Measurements from ENCODE around the gene ZNRF4.
"Not testable (repeated sequence)": the region's sequence is repeated elsewhere in the genome, so short reads cannot be mapped to it uniquely, and the experiment has no call there.

ZNRF4 gene, protein sequence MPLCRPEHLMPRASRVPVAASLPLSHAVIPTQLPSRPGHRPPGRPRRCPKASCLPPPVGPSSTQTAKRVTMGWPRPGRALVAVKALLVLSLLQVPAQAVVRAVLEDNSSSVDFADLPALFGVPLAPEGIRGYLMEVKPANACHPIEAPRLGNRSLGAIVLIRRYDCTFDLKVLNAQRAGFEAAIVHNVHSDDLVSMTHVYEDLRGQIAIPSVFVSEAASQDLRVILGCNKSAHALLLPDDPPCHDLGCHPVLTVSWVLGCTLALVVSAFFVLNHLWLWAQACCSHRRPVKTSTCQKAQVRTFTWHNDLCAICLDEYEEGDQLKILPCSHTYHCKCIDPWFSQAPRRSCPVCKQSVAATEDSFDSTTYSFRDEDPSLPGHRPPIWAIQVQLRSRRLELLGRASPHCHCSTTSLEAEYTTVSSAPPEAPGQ

DNA sequence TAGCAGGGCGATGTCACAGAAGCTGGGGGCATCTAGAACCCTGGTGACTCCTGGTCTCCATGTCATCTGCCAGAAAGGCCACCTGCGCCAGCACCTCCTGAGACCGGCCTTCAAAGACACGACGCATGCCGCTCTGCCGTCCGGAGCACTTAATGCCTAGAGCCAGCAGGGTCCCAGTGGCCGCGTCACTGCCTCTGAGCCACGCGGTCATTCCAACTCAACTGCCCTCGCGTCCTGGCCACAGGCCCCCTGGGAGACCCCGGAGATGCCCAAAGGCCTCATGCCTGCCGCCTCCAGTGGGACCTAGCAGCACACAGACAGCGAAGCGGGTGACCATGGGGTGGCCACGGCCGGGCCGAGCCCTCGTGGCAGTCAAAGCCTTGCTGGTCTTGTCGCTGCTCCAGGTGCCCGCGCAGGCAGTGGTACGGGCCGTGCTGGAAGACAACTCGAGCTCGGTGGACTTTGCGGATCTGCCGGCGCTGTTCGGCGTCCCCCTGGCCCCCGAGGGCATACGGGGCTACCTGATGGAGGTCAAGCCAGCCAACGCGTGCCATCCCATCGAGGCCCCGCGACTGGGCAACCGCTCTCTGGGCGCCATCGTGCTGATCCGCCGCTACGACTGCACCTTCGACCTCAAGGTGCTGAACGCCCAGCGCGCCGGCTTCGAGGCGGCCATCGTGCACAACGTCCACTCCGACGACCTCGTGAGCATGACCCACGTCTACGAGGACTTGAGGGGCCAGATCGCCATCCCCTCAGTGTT, at the start of gene ZNRF4:
ZNRF4 (plus strand) TSS at position 51 of the 763 bp plus-strand sequence; CDS start at position 126, 75 bp downstream.
- DNase-seq (ENCODE audit: low read depth in 4 of 4, low spot score in 1 of 4) = no peak

DNA sequence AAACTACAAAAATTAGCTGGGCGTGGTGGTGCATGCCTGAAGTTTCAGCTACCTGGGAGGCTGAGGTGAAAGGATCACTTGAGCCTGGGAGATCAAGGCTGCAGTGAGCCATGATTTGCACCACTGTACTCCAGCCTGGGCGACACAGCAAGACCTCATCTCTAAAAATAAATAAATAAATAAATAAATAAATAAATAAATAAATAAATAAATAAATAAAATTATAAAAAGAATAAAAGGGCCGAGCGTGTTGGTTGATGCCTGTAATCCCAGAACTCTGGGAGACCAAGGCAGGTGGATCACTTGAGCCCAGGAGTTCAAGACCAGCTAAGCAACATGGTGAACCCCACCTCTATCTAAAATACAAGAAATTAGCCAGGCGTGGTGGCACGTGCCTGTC, 49.0 kb upstream of the ZNRF4 start:
- not testable (repeated sequence) for DNase-seq (ENCODE audit: low read depth in 4 of 4, low spot score in 1 of 4)

DNA sequence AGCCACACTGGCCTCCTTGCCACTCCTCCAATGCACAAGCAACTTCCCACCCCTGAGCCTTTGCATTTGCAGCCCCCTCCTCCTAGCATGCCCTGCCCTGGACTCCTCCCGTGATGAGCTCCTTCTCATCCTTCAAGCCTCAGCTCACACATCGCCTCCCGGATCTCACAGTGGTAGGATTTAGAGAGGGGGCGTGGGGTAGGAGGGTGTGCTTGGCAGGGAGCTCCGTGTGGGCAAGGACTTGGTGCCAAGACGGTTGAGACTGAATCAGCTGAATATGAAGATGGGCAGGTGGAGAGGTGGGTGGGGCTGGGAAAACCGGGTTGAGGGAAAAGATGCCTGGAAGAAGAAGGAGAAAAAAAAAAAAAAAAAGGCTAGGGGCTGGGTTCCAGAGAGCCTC, 48.4 kb upstream of the ZNRF4 start:
- no peak for DNase-seq (ENCODE audit: low read depth in 4 of 4, low spot score in 1 of 4)

DNA sequence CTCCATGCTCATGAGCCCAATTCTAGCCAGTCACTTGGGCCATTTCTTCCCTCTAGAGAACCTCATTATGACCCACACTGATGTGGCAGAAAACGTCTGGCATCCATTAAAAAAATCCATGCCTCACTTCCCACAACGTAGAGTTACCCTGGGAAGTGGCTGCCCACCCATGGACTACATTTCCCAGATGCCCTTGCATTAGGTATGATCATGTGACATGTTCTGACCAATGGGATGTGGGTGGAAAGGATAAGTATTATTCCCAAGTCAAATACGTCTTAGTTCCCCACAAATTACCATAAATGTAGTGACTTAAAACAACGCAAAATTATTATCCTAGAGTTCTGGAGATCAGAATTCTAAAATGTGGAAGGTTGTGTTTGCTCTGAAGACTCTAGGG, 47.9 kb upstream of the ZNRF4 start:
- DNase-seq (ENCODE audit: low read depth in 4 of 4, low spot score in 1 of 4) = no peak

GRCh38 chr19:5417495-5418436, 37.5 kb upstream of the ZNRF4 start:
- DNase-seq (ENCODE audit: low read depth in 4 of 4, low spot score in 1 of 4) = no peak

GRCh38 chr19:5418677-5419076, 36.5 kb upstream of the ZNRF4 start:
- DNase-seq (ENCODE audit: low read depth in 4 of 4, low spot score in 1 of 4) = no peak

DNA sequence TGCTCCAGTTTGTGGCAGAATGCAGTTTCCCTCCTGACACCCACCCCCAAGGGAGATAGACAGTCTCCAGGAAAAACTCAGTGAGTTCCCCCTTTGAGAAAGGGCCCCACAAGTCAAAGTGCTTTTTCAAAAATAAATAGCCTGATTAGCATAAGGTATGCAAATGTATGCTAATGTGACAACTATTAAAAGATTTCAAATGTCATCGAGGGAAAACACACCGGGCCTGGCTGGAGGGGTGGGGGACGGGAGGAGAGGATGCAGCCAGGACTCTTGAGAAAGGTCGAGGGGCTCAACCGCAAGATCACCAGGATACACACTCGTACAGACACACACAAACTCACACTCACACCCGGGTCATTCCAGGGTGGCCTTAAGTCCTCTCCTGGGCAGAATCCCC, 34.3 kb upstream of the ZNRF4 start:
- no peak for DNase-seq (ENCODE audit: low read depth in 4 of 4, low spot score in 1 of 4)

DNA sequence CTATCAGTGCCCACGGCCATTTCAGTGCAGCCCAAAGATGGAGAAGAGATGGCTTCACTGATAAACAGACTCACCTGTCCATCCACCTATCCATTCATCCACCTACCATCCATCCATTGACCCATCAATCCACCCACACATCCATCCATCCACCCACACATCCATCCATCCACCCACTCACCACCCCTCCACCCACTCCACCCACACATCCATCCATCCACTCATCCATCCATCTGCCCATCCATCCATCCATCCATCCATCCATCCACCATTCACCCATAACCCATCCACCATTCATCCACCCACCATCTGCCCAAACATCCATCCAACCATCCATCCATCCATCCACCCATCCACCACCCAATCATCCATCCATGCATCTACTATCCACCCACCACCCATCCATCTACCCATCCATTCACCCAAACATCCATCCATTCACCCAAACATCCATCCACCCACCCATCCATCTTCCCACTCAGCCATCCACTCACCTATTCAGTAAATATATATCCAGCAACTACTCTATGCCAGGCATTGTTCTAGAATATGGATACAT, 31.6 kb upstream of the ZNRF4 start:
- no peak for DNase-seq (ENCODE audit: low read depth in 4 of 4, low spot score in 1 of 4)

GRCh38 chr19:5424192-5424973, 30.8 kb upstream of the ZNRF4 start:
- no peak for DNase-seq (ENCODE audit: low read depth in 4 of 4, low spot score in 1 of 4)

DNA sequence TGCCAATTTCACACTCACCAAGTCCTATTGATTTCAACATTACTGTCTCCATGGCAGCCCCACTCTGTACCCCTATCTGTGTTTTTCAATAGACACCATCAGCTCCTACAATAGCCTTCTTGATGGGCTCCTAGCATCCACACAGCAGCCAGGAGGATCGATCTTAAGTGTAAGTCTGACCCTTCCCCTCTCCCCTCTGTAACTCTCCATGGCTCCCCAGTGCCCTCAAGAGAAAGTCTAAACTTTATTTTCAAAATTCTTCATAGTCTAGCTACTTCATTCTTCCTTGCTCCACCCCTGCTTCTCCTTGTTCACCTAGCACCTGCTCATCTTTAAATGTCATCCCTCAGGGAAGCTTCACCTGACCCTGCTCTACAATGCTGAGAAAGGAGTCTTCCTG, 30.0 kb upstream of the ZNRF4 start:
- DNase-seq (ENCODE audit: low read depth in 4 of 4, low spot score in 1 of 4) = no peak

DNA sequence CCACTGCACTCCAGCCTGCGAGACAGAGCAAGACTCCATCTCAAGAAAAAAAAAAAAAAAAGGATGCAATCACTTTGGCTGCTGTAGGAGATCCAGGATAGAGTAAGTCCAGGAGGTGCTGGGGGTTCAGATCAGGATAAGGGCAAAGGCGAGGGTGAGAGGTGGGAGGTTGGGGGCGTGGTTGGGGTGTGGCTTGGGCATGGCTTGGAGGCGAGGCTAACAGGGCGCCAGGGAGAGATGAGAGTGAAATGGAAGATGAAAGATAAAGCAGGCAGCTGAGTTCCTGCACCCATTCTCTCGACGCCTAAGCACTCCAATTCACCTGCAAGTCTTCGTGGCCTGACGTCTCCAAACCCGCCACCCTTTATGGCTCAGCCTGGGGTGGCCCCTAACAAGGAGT, 25.0 kb upstream of the ZNRF4 start:
- DNase-seq (ENCODE audit: low read depth in 4 of 4, low spot score in 1 of 4) = no peak

- DNase-seq (ENCODE audit: low read depth in 4 of 4, low spot score in 1 of 4) = no peak
These were observed 22.5 kb upstream of the ZNRF4 start for GRCh38 chr19:5432687-5433086.

GRCh38 chr19:5434351-5434917, 20.8 kb upstream of the ZNRF4 start:
- no peak for DNase-seq (ENCODE audit: low read depth in 4 of 4, low spot score in 1 of 4)

DNA sequence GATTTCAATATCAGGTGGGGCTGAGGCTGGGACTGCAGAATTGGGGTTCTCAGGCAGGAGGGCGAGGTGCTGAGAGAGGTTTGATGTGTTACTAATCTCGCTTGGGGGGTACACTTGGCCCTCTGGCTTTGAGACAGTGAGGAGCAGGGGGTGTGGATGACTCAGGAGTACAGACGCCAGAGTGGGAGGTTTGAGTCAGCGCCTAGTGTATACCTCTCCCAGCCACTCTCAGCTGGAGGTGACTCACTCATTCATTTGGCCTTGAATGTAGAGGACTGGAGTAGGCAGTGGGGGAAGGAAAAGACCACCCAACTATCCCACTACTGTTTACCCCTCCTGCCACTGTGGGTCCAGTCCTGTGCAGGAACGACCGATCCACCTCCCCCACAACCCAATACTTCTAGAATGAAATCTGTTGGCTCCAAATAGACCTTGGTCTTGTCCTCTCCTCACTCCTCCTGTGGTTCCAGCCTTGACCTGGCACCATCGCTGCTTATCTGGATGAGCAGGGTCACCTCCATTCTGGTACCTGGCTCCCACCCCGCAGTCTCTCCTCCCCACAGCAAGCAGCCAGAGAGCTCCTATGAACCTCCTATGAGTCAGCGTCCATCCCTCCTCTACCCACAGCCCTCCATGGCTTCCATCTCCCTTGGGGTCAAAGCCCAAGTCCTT, 20.1 kb upstream of the ZNRF4 start:
- peak; percentile 20 to 51 (median 29) for DNase-seq (ENCODE audit: low read depth in 4 of 4, low spot score in 1 of 4)

GRCh38 chr19:5435642-5436017, 19.6 kb upstream of the ZNRF4 start:
- DNase-seq (ENCODE audit: low read depth in 4 of 4, low spot score in 1 of 4) = no peak

GRCh38 chr19:5436106-5436947, 18.9 kb upstream of the ZNRF4 start:
- no peak for DNase-seq (ENCODE audit: low read depth in 4 of 4, low spot score in 1 of 4)

DNA sequence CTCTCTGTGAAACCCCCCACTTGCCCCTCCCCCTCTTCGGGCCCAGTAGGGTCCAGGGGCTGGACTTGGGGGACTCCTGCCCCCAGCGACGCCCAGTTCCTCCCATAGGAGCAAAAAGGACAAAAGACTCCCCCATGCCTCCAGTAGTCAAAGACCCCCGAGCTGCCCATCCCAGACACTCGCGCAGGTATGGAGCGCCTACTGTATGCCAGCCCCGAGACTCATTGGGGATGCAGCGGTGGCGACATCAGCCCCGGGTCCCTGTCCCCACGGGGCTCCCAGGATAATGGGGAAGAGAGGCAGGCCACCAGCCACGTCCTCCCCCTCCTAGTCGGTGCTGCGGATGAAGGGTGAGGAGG, 18.3 kb upstream of the ZNRF4 start:
- DNase-seq (ENCODE audit: low read depth in 4 of 4, low spot score in 1 of 4) = no peak

GRCh38 chr19:5438756-5439155, 16.5 kb upstream of the ZNRF4 start:
- not testable (repeated sequence) for DNase-seq (ENCODE audit: low read depth in 4 of 4, low spot score in 1 of 4)

DNA sequence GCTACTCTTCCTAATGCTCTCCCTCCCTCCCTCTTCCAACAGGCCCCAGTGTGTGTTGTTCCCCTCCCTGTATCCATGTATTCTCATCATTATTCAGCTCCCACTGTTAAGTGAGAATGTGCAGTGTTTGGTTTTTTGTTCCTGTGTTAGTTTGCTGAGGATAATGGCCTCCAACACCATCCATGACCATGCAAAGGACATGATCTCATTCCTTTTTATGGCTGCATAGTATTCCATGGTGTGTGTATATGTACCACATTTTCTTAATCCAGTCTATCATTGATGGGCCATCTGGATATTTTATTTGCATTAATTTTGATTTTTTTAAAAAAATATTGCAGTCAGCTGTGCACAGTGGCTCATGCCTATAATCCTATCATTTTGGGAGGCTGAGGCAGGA, 15.8 kb upstream of the ZNRF4 start:
- DNase-seq (ENCODE audit: low read depth in 4 of 4, low spot score in 1 of 4) = no peak

Data from stimulated activated CD4-positive, alpha-beta T cell treated with anti-CD3 and anti-CD28 coated beads, Interleukin-1b, Interleukin-23, amount 100 ng/mL, for 24 hours (primary cell).